NCI-H82 treated with DMSO at 0.1 percent for 48 hours (cell line): ENCODE results near the gene KIAA2012.
A peak's percentile ranks its signal among the peaks of the same experiment; 100 is the strongest.

ENCODE experiments used
- DNase-seq: peaks from one replicate; lab custom pipeline; 2025; ENCODE audit not compliant: unreplicated experiment; lab: John Stamatoyannopoulos, UW

Gene KIAA2012

GRCh38 chr2:202072737-202073401 is at the start of gene KIAA2012:
Gene KIAA2012 (plus strand): TSS chr2:202073255. CDS start chr2:202073628, 373 bp downstream.
- no peak for DNase-seq

DNA sequence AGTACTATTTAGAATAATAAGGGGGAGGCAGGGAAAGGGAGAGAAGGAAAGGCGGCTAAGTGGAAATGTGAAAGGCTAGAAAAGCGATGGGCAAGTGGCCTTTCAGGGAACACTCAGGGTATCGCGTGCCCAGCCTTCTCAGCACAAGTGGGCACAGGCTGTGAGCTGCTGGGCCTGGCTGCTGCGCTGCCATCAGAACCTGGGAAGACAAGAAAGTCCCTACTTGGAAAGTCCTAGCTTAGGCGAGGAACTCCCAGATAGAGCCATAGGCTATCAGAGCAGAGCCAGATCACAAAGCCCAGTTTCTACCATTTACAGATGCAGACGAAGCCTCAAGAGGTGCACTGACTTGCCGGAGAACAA is 49.2 kb upstream of the KIAA2012 start:
- DNase-seq = no peak

- DNase-seq = no peak
Measured at GRCh38 chr2:202024871-202025270, 48.2 kb upstream of the KIAA2012 start.

DNA sequence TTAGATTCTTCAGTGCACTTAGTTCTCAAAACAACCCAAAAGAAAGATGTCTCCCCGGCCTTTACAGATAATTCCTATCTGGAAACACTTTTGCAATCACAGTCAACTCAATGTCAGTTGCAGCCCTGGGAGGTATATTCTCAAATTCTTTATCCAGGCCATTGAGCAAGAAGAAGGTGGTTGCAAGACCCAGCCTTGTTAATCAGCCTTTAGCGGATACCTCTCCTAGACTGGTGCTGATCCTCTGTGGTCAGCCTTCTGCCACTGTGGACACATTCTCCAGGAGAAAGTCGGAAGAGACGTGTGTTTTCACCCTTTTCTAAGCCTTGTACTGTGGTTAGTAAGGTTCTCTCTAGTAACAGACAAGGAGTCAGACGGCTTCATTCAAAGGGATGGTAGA is 47.2 kb upstream of the KIAA2012 start:
- no peak for DNase-seq

GRCh38 chr2:202026507-202026906 is 46.5 kb upstream of the KIAA2012 start:
- DNase-seq = no peak

- DNase-seq = no peak
Measured at GRCh38 chr2:202030691-202031090, 42.4 kb upstream of the KIAA2012 start.

- DNase-seq = no peak
Measured at GRCh38 chr2:202031246-202031951, 41.7 kb upstream of the KIAA2012 start.

GRCh38 chr2:202032846-202033316 is 40.2 kb upstream of the KIAA2012 start:
- DNase-seq = peak; percentile 22

DNA sequence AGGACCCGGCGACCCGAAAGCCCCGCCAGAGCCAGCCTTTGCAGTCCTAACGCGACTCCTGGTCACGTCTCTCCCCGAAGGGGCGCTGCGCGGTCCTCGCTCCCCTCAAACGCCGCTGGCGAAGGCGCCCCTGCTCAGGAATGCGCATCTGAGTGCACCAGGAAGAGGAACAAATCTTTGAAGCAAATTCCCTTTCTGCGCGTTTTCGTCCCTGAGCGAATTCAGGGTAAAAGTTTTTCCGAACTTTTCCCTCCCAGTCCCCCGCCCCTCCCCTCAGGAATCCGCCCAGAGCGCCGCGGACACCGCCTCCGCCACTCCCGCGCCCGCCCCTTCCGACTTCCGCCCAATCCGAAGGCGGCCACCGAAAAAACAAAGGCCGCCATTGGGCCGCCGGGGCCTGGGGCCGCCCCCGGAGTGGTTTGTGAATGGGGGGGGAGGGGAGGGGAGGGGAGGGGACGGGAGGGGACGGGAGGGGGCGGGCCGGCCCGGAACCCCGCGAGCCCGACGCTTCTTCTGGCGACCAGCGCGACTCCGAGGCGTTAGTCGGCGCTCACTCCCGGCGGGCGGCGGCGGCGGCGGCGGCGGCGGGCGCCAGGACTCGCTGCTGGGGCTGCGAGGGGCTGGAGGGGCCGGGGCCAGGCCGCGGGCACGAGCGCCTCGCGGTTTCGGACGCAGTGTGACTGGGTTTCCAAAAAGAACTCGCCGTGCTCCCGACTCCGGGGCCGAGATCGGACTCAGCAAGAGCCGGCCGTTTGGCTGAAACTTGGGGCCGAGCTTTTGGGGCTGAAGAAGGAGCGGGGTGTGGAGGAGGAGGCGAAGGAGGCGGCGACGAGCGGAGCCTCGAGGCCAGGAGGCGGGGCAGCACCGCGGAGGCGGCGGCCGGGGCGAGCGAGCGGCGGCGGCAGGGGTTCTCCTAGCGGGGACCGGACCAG is 39.5 kb upstream of the KIAA2012 start, which contains the start of gene FZD7:
Gene FZD7 (plus strand): TSS at position 539 of the 932 bp plus-strand sequence. CDS start 793 bp downstream, outside the sequence.
- peak; percentile 67 for DNase-seq

- no peak for DNase-seq
Measured at GRCh38 chr2:202034249-202035088, 38.6 kb upstream of the KIAA2012 start.

DNA sequence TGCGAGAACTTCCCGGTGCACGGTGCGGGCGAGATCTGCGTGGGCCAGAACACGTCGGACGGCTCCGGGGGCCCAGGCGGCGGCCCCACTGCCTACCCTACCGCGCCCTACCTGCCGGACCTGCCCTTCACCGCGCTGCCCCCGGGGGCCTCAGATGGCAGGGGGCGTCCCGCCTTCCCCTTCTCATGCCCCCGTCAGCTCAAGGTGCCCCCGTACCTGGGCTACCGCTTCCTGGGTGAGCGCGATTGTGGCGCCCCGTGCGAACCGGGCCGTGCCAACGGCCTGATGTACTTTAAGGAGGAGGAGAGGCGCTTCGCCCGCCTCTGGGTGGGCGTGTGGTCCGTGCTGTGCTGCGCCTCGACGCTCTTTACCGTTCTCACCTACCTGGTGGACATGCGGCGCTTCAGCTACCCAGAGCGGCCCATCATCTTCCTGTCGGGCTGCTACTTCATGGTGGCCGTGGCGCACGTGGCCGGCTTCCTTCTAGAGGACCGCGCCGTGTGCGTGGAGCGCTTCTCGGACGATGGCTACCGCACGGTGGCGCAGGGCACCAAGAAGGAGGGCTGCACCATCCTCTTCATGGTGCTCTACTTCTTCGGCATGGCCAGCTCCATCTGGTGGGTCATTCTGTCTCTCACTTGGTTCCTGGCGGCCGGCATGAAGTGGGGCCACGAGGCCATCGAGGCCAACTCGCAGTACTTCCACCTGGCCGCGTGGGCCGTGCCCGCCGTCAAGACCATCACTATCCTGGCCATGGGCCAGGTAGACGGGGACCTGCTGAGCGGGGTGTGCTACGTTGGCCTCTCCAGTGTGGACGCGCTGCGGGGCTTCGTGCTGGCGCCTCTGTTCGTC is 37.7 kb upstream of the KIAA2012 start:
- no peak for DNase-seq

DNA sequence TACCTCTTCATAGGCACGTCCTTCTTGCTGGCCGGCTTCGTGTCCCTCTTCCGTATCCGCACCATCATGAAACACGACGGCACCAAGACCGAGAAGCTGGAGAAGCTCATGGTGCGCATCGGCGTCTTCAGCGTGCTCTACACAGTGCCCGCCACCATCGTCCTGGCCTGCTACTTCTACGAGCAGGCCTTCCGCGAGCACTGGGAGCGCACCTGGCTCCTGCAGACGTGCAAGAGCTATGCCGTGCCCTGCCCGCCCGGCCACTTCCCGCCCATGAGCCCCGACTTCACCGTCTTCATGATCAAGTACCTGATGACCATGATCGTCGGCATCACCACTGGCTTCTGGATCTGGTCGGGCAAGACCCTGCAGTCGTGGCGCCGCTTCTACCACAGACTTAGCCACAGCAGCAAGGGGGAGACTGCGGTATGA is 37.1 kb upstream of the KIAA2012 start:
- no peak for DNase-seq

DNA sequence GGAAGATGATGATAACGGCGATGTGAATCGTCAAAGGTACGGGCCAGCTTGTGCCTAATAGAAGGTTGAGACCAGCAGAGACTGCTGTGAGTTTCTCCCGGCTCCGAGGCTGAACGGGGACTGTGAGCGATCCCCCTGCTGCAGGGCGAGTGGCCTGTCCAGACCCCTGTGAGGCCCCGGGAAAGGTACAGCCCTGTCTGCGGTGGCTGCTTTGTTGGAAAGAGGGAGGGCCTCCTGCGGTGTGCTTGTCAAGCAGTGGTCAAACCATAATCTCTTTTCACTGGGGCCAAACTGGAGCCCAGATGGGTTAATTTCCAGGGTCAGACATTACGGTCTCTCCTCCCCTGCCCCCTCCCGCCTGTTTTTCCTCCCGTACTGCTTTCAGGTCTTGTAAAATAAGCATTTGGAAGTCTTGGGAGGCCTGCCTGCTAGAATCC is 36.4 kb upstream of the KIAA2012 start:
- DNase-seq = no peak

GRCh38 chr2:202037086-202037485 is 36.0 kb upstream of the KIAA2012 start:
- DNase-seq = no peak

GRCh38 chr2:202038471-202039277 is 34.4 kb upstream of the KIAA2012 start:
- no peak for DNase-seq

DNA sequence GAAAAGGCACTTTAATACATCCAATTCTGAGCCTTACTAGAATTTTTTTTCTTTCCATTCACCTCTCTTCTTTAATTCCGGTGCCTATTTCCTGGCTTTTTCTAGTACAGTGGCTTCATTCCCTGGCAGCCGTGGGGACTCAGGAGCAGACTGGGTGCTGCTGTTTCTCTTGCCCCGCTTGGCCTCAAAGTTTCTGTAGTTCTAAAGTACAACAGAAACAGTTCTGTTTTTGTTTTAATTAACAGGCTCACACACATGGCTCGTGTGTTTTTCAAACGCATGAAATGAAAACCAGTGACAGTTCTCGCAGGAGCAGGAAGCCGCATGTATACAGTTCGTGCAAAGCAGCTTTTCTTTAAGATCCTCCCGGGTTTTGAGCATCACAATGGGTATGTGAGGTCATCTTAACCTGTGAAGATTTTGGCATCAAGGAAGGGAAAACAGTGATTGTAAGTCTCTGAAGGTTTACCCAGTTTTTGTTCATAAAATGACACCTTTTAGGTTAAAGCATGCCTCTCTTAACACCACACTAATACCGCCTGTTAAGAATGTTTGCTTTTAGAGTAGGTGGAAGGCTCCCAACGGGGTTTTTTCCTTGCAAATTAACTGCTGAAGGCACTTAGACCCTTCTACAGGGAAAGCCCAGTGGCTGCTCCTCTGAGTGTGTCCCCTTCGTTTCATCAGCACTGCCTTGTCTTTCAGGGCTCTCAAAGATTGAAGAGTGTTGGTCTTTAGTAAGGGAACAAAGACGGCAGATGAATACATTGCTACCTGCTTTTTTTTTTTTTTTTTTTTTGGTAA is 33.6 kb upstream of the KIAA2012 start:
- no peak for DNase-seq

DNA sequence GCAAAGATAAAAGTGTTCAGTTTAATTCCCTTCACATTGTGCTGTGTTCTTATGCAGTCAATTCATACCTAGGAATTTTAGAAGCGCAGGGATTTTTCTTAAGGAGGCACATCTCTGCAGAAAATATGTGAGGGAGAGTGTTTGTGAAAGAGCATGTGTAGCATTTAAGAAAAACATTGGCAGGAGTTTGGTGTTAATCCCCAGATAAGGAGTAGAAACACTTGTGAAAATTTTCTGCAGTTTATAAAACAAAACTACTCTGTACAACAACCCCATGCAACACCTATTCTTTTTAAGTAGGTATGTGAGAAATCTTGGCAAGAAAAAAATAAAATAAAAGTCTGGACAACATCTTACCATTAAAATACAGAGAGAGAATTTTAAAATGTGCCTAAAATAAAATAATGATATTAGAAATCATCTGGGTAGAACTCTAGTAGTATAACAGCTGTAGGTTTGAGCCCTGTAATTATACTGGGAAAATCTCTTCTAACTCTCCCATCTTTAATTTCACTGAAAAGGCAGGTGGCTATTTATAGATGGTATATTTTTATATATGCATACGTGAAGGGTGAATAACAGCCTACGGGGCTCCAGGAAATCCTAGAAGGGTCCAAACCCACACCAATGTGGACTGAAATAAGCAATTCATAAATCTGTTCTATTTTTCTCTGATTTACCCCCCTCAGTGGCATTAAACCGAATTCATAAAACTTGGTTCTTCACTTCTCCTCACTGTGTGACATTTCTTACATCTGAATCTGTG is 32.8 kb upstream of the KIAA2012 start:
- no peak for DNase-seq
